Body of pancreas (tissue), 4 donors: Measurements from ENCODE around the gene WDFY3. TPM values are rescaled to one million over a fixed set of nuclear protein-coding genes. Genes with fewer than 3 reads are reported as not detected.
A peak's percentile ranks its signal among the peaks of the same experiment; 100 is the strongest.

Experiments
- ATAC-seq: fragments of 150-250 bp; one replicate; pipeline ENCODE4 v1.9.1; 2016
- DNase-seq, 4 donors: peaks; one replicate each; pipeline ENCODE4 v3.0.0-alpha.2; 2019
- H3K27ac ChIP-seq, 4 donors: fragments of 200-600 bp; sonication (generic); 1 replicate in 3 of 4; 2 replicates in 1 of 4; pipeline versions ENCODE4 v1.5.1 to v1.6.1; 2016 to 2019; ENCODE audit warnings: mild to moderate bottlenecking in 1 of 4, mixed read lengths in 1 of 4, moderate library complexity in 1 of 4
- H3K27me3 ChIP-seq, 2 donors: fragments of 200-600 bp; sonication (generic); one replicate each; pipeline ENCODE4 v1.6.0; 2016; ENCODE audit warnings: mild to moderate bottlenecking in 1 of 2
- H3K36me3 ChIP-seq, 2 donors: fragments of 200-600 bp; sonication (generic); replicated peaks in 1 of 2; 2 replicates each; pipeline ENCODE4 v1.5.1; 2016; ENCODE audit warnings: low read depth in 2 of 2; ENCODE audit not compliant: insufficient read depth in 1 of 2
- H3K4me1 ChIP-seq: fragments of 200-600 bp; sonication (generic); one replicate; pipeline ENCODE4 v1.6.0; 2016
- H3K4me3 ChIP-seq, 2 donors: fragments of 200-600 bp; sonication (generic); 1 replicate in 1 of 2; 2 replicates in 1 of 2; pipeline ENCODE4 v1.5.1; 2016 to 2019
- H3K9me3 ChIP-seq, 3 donors: fragments of 200-600 bp; sonication (generic); 1 replicate in 2 of 3; 2 replicates in 1 of 3; pipeline ENCODE4 v1.5.1; 2016
- CTCF ChIP-seq, 7 experiments: fragments of 450-650 bp in 4 of 7; fragments of 200-600 bp in 3 of 7; sonication (generic) in 3 of 7; IDR thresholded peaks; one replicate each; pipeline ENCODE4 v1.5.1; 2016 to 2019; ENCODE audit warnings: antibody characterized with exemption in 7 of 7
- POLR2A ChIP-seq, 3 donors: fragments of 450-650 bp; IDR thresholded peaks; one replicate each; pipeline ENCODE4 v1.6.1; 2016; ENCODE audit warnings: antibody characterized with exemption in 3 of 3, mild to moderate bottlenecking in 2 of 3
- whole genome bisulfite sequencing, 2 donors: methylation state at CpG; one replicate each; pipeline ENCODE4 v1.1.5; 2017; 5-methylcytosine and 5-hydroxymethylcytosine counted together
- intact Hi-C: fragments of 100-400 bp; cut with DNase I; formaldehyde crosslinking; loops from one replicate; pipeline ENCODE4 v1.15.1; 2023
- total RNA-seq, 2 donors: library from RNA; depleted of rRNA; stranded (reverse); fragments of >200 nt; gene quantifications; one replicate each; pipeline ENCODE4 v1.1.0, GENCODE V29; 2016

The WDFY3 gene
- total RNA-seq, 2 donors from 2014 or later: 36.1 to 55.0 TPM

- WGBS, 2 donors: 84 to 93% methylated on average over 4 of the region's 4 CpGs
- Histone ChIP-seq H3K4me1 (no peaks in the 10 kb centered on the region), H3K9me3 (no peaks in the 10 kb centered on the region), H3K4me3 (no peak overlapping the region), H3K27me3 (no peaks in the 10 kb centered on the region), H3K36me3 (peaks cover 0 to 5% of the 10 kb centered on the region in 2 donors), H3K27ac (no peak overlapping the region)
- DNase-seq (no peak), ATAC-seq (no peak)
- intact Hi-C loops: no loop called here
- no peak for TF ChIP-seq CTCF (IDR thresholded peaks at IDR 0.05)
- no peak for TF ChIP-seq POLR2A (IDR thresholded peaks at IDR 0.05)
These were observed 173.9 kb downstream of the WDFY3 start for GRCh38 chr4:84792366-84793301.

GRCh38 chr4:84790769-84791565 is 175.5 kb downstream of the WDFY3 start:
- Histone ChIP-seq H3K4me1 (no peaks in the 10 kb centered on the region), H3K4me3 (no peak overlapping the region), H3K27me3 (no peaks in the 10 kb centered on the region), H3K9me3 (no peaks in the 10 kb centered on the region), H3K27ac (no peak overlapping the region), H3K36me3 (peaks cover 0 to 15% of the 10 kb centered on the region in 2 donors)
- DNase-seq: peak in 1 of 4 donors; percentile 17
- TF ChIP-seq POLR2A (IDR thresholded peaks at IDR 0.05) (no peak), CTCF (IDR thresholded peaks at IDR 0.05) (no peak)
- 66 to 78% methylated on average over 5 of the region's 5 CpGs for WGBS, 2 donors
- intact Hi-C loops: no loop called here
- no peak for ATAC-seq

- H3K36me3 ChIP-seq: peaks cover 0 to 26% of the 10 kb centered on the region in 2 donors
- no peak overlapping the region for H3K4me3 ChIP-seq
- no peaks in the 10 kb centered on the region for H3K4me1 ChIP-seq
- H3K27me3 ChIP-seq: no peaks in the 10 kb centered on the region
- intact Hi-C loops: no loop called here
- 96% methylated on average over 1 of the region's 1 CpG for WGBS, 2 donors
- ATAC-seq (no peak), DNase-seq (no peak)
- TF ChIP-seq CTCF (IDR thresholded peaks at IDR 0.05) (no peak), POLR2A (IDR thresholded peaks at IDR 0.05) (no peak)
- no peaks in the 10 kb centered on the region for H3K9me3 ChIP-seq
- no peak overlapping the region for H3K27ac ChIP-seq
These were observed 180.0 kb downstream of the WDFY3 start for GRCh38 chr4:84786478-84786877.

- H3K36me3 ChIP-seq: peaks cover 0 to 26% of the 10 kb centered on the region in 2 donors
- WGBS, 2 donors: 98% methylated on average over 4 of the region's 4 CpGs
These were observed 184.0 kb downstream of the WDFY3 start for GRCh38 chr4:84782517-84782916.

More at GRCh38 chr4:84782517-84782916, 184.0 kb downstream of the WDFY3 start:
- Histone ChIP-seq H3K9me3 (no peaks in the 10 kb centered on the region), H3K4me3 (no peak overlapping the region), H3K27me3 (no peaks in the 10 kb centered on the region), H3K4me1 (no peaks in the 10 kb centered on the region), H3K27ac (no peak overlapping the region)
- no peak for TF ChIP-seq CTCF (IDR thresholded peaks at IDR 0.05)
- TF ChIP-seq POLR2A (IDR thresholded peaks at IDR 0.05): no peak
- DNase-seq (no peak), ATAC-seq (no peak)
- intact Hi-C loops: no loop called here
